Stimulated activated CD4-positive, alpha-beta T cell treated with anti-CD3 and anti-CD28 coated beads, TNF-alpha, amount 100 ng/mL, for 24 hours (primary cell): ENCODE data around the gene SCLY.
A peak's percentile ranks its signal among the peaks of the same experiment; 100 is the strongest.
"Not testable (repeated sequence)": the region's sequence is repeated elsewhere in the genome, so short reads cannot be mapped to it uniquely, and the experiment has no call there.

Experiments used
- DNase-seq, 3 experiments: peaks; one replicate each; pipeline ENCODE4 v3.0.0-alpha.2; 2020; ENCODE audit warnings: low read depth in 3 of 3

SCLY gene

GRCh38 chr2:238040918-238041317, 19.9 kb upstream of the SCLY start:
- DNase-seq, result no peak

GRCh38 chr2:238042090-238042489, 18.7 kb upstream of the SCLY start:
- DNase-seq, result no peak

- DNase-seq, result no peak
These were observed 17.8 kb upstream of the SCLY start for GRCh38 chr2:238042849-238043584.

- no peak for DNase-seq
These were observed 16.9 kb upstream of the SCLY start for GRCh38 chr2:238043851-238044250.

- no peak for DNase-seq
These were observed 15.2 kb upstream of the SCLY start for GRCh38 chr2:238045575-238045974.

GRCh38 chr2:238046725-238047270, 14.0 kb upstream of the SCLY start:
- DNase-seq, result no peak

GRCh38 chr2:238053191-238053776, 7.5 kb upstream of the SCLY start:
- no peak for DNase-seq

- DNase-seq, result no peak
These were observed 5.0 kb upstream of the SCLY start for GRCh38 chr2:238055841-238056240.

- DNase-seq, result not testable (repeated sequence)
These were observed 2.9 kb upstream of the SCLY start for GRCh38 chr2:238057696-238058575.

- no peak for DNase-seq
These were observed 1.3 kb upstream of the SCLY start for GRCh38 chr2:238059505-238059904.

- DNase-seq, result no peak
These were observed 682 bp upstream of the SCLY start for GRCh38 chr2:238060096-238060541.

- peak in 1 of 3 experiments; percentile 38 for DNase-seq
These were observed 758 bp downstream of the SCLY start for GRCh38 chr2:238061315-238062202.

- DNase-seq, result no peak
These were observed 2.8 kb downstream of the SCLY start for GRCh38 chr2:238063414-238064189.

- DNase-seq, result no peak
These were observed 3.6 kb downstream of the SCLY start for GRCh38 chr2:238064376-238064775.

GRCh38 chr2:238065071-238065846, 4.5 kb downstream of the SCLY start:
- DNase-seq, result no peak

- DNase-seq, result no peak
These were observed 5.4 kb downstream of the SCLY start for GRCh38 chr2:238066218-238066617.

- peak in 1 of 3 experiments; percentile 40 for DNase-seq
These were observed 5.9 kb downstream of the SCLY start for GRCh38 chr2:238066718-238067117.

GRCh38 chr2:238067939-238068338, 7.1 kb downstream of the SCLY start:
- no peak for DNase-seq

GRCh38 chr2:238069021-238069709, 8.4 kb downstream of the SCLY start:
- no peak for DNase-seq
